H1 (cell line): ENCODE measurements around the gene MYOG. TPM values are rescaled to one million over a fixed set of nuclear protein-coding genes. Genes with fewer than 3 reads are reported as not detected.

Experiments used
- CTCF ChIA-PET: fragments of 300-600 bp; sonication (Branson Sonifier 250); formaldehyde crosslinking; loops from one replicate; lab custom pipeline; 2021; ENCODE audit not compliant: partially characterized antibody; lab: Charles Lee
- POLR2A ChIA-PET: fragments of 300-600 bp; sonication (Branson Sonifier 250); formaldehyde crosslinking; loops from one replicate; lab custom pipeline; 2021; ENCODE audit warnings: inconsistent platforms; ENCODE audit not compliant: partially characterized antibody; lab: Charles Lee
- DNase-seq, 2 experiments: peaks; one replicate each; pipeline versions ENCODE4 v3.0.0 to v3.0.0-alpha.2; 2010 to 2022; ENCODE audit warnings: low spot score in 2 of 2, low read depth in 1 of 2, mixed read lengths in 1 of 2
- FAIRE-seq: peaks from 2 replicates; lab custom pipeline; 2011; peaks lifted over from hg19 to GRCh38; lab: Jason Lieb, UNC
- H2AFZ ChIP-seq: 2 replicates; pipeline ENCODE4 v1.8.1; 2012; ENCODE audit warnings: low read length, inconsistent platforms
- H2AK5ac ChIP-seq: 2 replicates; pipeline ENCODE4 v1.6.1; 2013; ENCODE audit warnings: low read depth, low read length
- H2BK120ac ChIP-seq: replicated peaks from 2 replicates; pipeline ENCODE3; 2013; ENCODE audit warnings: low read depth, low read length, inconsistent platforms
- H2BK12ac ChIP-seq: 2 replicates; pipeline ENCODE4 v1.6.1; 2013; ENCODE audit warnings: low read depth, low read length
- H2BK15ac ChIP-seq: 2 replicates; pipeline ENCODE4 v1.6.1; 2013; ENCODE audit warnings: low read length
- H2BK20ac ChIP-seq: 2 replicates; pipeline ENCODE4 v1.6.1; 2013; ENCODE audit warnings: low read length
- H2BK5ac ChIP-seq: 2 replicates; pipeline ENCODE4 v1.6.1; 2013; ENCODE audit warnings: low read depth, low read length
- H3K14ac ChIP-seq: 2 replicates; pipeline ENCODE4 v1.6.1; 2013; ENCODE audit warnings: inconsistent platforms; ENCODE audit not compliant: insufficient read length
- H3K18ac ChIP-seq: 2 replicates; pipeline ENCODE4 v1.6.1; 2013; ENCODE audit warnings: low read length; ENCODE audit errors: extremely low read depth
- H3K23ac ChIP-seq: 2 replicates; pipeline ENCODE4 v1.6.1; 2013; ENCODE audit warnings: inconsistent platforms; ENCODE audit not compliant: insufficient read length
- H3K23me2 ChIP-seq: 2 replicates; pipeline ENCODE4 v1.6.1; 2013; ENCODE audit warnings: low read depth, low read length
- H3K27ac ChIP-seq: 2 replicates; pipeline ENCODE4 v1.6.1; 2011; ENCODE audit warnings: low read depth, low read length, inconsistent platforms
- H3K27me3 ChIP-seq, 4 experiments: replicated peaks in 1 of 4; 1 replicate in 1 of 4; 2 replicates in 3 of 4; pipeline versions ENCODE4 v1.6.1 to v1.8.1; 2011 to 2013; ENCODE audit warnings: low read length in 3 of 4, mild to moderate bottlenecking in 3 of 4, inconsistent platforms in 2 of 4, mixed read lengths in 2 of 4, moderate library complexity in 1 of 4; ENCODE audit not compliant: control insufficient read depth in 3 of 4, insufficient read depth in 3 of 4; ENCODE audit errors: extremely low read depth in 1 of 4
- H3K36me3 ChIP-seq, 4 experiments: 2 replicates each; pipeline versions ENCODE4 v1.6.1 to v1.8.1; 2011 to 2013; ENCODE audit warnings: mild to moderate bottlenecking in 4 of 4, low read length in 3 of 4, moderate library complexity in 2 of 4, control low read depth in 1 of 4, inconsistent platforms in 1 of 4; ENCODE audit not compliant: insufficient read depth in 4 of 4, control insufficient read depth in 2 of 4
- H3K4ac ChIP-seq: replicated peaks from 2 replicates; pipeline ENCODE3; 2013; ENCODE audit warnings: low read length, low read depth, mixed read lengths, inconsistent platforms; ENCODE audit not compliant: insufficient read length
- H3K4me1 ChIP-seq, 4 experiments: replicated peaks in 1 of 4; 1 replicate in 1 of 4; 2 replicates in 3 of 4; pipeline versions ENCODE4 v1.6.1 to v1.8.1; 2011 to 2013; ENCODE audit warnings: low read length in 3 of 4, inconsistent platforms in 2 of 4, mixed read lengths in 1 of 4; ENCODE audit not compliant: insufficient read depth in 4 of 4, control insufficient read depth in 3 of 4
- H3K4me2 ChIP-seq, 2 experiments: 2 replicates each; pipeline versions ENCODE4 v1.6.1 to v1.8.1; 2011 to 2013; ENCODE audit warnings: low read depth in 2 of 2, low read length in 2 of 2, control low read depth in 1 of 2, inconsistent platforms in 1 of 2, mild to moderate bottlenecking in 1 of 2; ENCODE audit not compliant: insufficient read depth in 1 of 2
- H3K4me3 ChIP-seq, 4 experiments: fragments of 200-600, 300-600 bp in 1 of 4; sonication (generic), shearing (Covaris generic), sonication (Bioruptor Twin) in 1 of 4; 2 replicates each; pipeline versions ENCODE4 v1.5.1 to v1.8.1; 2011 to 2016; ENCODE audit warnings: low read length in 4 of 4, low read depth in 3 of 4, control low read depth in 2 of 4, inconsistent platforms in 2 of 4, mild to moderate bottlenecking in 2 of 4, mixed read lengths in 1 of 4, moderate library complexity in 1 of 4; ENCODE audit not compliant: insufficient read depth in 2 of 4; ENCODE audit errors: extremely low read depth in 1 of 4
- H3K56ac ChIP-seq: replicated peaks from 2 replicates; pipeline ENCODE3; 2013; ENCODE audit warnings: low read depth, mild to moderate bottlenecking, mixed read lengths, low read length, inconsistent platforms; ENCODE audit not compliant: insufficient read length
- H3K79me1 ChIP-seq: 2 replicates; pipeline ENCODE4 v1.6.1; 2013; ENCODE audit warnings: low read depth, low read length, control low read depth
- H3K79me2 ChIP-seq, 2 experiments: 2 replicates each; pipeline versions ENCODE4 v1.6.1 to v1.8.1; 2012 to 2013; ENCODE audit warnings: low read length in 2 of 2, mild to moderate bottlenecking in 2 of 2, inconsistent platforms in 1 of 2; ENCODE audit not compliant: insufficient read depth in 2 of 2, control insufficient read depth in 1 of 2
- H3K9ac ChIP-seq, 4 experiments: replicated peaks in 1 of 4; 1 replicate in 1 of 4; 2 replicates in 3 of 4; pipeline versions ENCODE4 v1.6.1 to v1.8.1; 2011 to 2013; ENCODE audit warnings: low read depth in 3 of 4, low read length in 3 of 4, control low read depth in 2 of 4, mild to moderate bottlenecking in 2 of 4, moderate library complexity in 2 of 4, inconsistent platforms in 1 of 4; ENCODE audit errors: extremely low read depth in 1 of 4
- H3K9me3 ChIP-seq, 2 experiments: 2 replicates each; pipeline versions ENCODE4 v1.6.1 to v1.8.1; 2012 to 2013; ENCODE audit warnings: mild to moderate bottlenecking in 2 of 2, moderate library complexity in 2 of 2, control low read depth in 1 of 2, inconsistent platforms in 1 of 2, low read depth in 1 of 2, low read length in 1 of 2, mixed read lengths in 1 of 2; ENCODE audit not compliant: insufficient read depth in 2 of 2
- H4K20me1 ChIP-seq, 2 experiments: replicated peaks in 1 of 2; 2 replicates each; pipeline versions ENCODE3 to v1.8.1; 2011 to 2013; ENCODE audit warnings: inconsistent platforms in 2 of 2, low read length in 2 of 2, mild to moderate bottlenecking in 1 of 2; ENCODE audit not compliant: insufficient read depth in 2 of 2, control insufficient read depth in 1 of 2
- H4K5ac ChIP-seq: 2 replicates; pipeline ENCODE4 v1.6.1; 2013; ENCODE audit warnings: low read length, low read depth, mixed read lengths, inconsistent platforms; ENCODE audit not compliant: insufficient read length
- H4K8ac ChIP-seq: 2 replicates; pipeline ENCODE4 v1.8.0; 2013; ENCODE audit warnings: mild to moderate bottlenecking, moderate library complexity, low read length, inconsistent platforms; ENCODE audit not compliant: insufficient read depth; ENCODE audit errors: extremely low read depth
- H4K91ac ChIP-seq: replicated peaks from 2 replicates; pipeline ENCODE3; 2013; ENCODE audit warnings: low read length, mixed read lengths, inconsistent platforms; ENCODE audit not compliant: insufficient read length
- BRCA1 ChIP-seq: IDR thresholded peaks from 2 replicates; pipeline ENCODE4 v1.6.1; 2012; ENCODE audit warnings: low read depth, low read length, improper control_type of control experiment
- E2F6 ChIP-seq: IDR thresholded peaks from 2 replicates; pipeline ENCODE4 v1.6.1; 2012; ENCODE audit warnings: inconsistent platforms
- JUND ChIP-seq: IDR thresholded peaks from 2 replicates; pipeline ENCODE4 v1.6.1; 2011; ENCODE audit warnings: mild to moderate bottlenecking, improper control_type of control experiment, low read length
- NANOG ChIP-seq: IDR thresholded peaks from 2 replicates; pipeline ENCODE4 v1.6.1; 2011; ENCODE audit warnings: low read length, low read depth, mild to moderate bottlenecking, inconsistent platforms; ENCODE audit not compliant: insufficient read depth, poor library complexity, severe bottlenecking
- NRF1 ChIP-seq: IDR thresholded peaks from 2 replicates; pipeline ENCODE4 v1.6.1; 2011; ENCODE audit warnings: mild to moderate bottlenecking, low read depth, low read length, improper control_type of control experiment
- POLR2AphosphoS5 ChIP-seq: IDR thresholded peaks from 2 replicates; pipeline ENCODE4 v1.6.1; 2011; ENCODE audit warnings: low read depth, low read length
- RXRA ChIP-seq: IDR thresholded peaks from 2 replicates; pipeline ENCODE4 v1.6.1; 2011; ENCODE audit warnings: low read depth, mild to moderate bottlenecking, low read length, moderate library complexity; ENCODE audit not compliant: insufficient read depth
- SP1 ChIP-seq: IDR thresholded peaks from 2 replicates; pipeline ENCODE4 v1.6.1; 2011; ENCODE audit warnings: low read depth, low read length
- SP2 ChIP-seq: IDR thresholded peaks from 2 replicates; pipeline ENCODE4 v1.6.1; 2012; ENCODE audit warnings: mild to moderate bottlenecking, low read length, inconsistent platforms
- SRF ChIP-seq: IDR thresholded peaks from 2 replicates; pipeline ENCODE4 v1.6.1; 2011; ENCODE audit warnings: mild to moderate bottlenecking, low read depth, low read length, moderate library complexity
- WGBS, 2 experiments: shearing (Covaris generic) in 1 of 2; methylation state at CpG; one replicate each; pipeline versions ENCODE4 v1.1.6 to v1.1.7; 2013 to 2015; ENCODE audit warnings: low lambda C conversion rate in 2 of 2, mixed read lengths in 2 of 2, inconsistent platforms in 1 of 2, low coverage in 1 of 2, missing lambda C conversion rate in 1 of 2; ENCODE audit not compliant: insufficient replicate concordance in 2 of 2, insufficient coverage in 1 of 2, insufficient read length in 1 of 2; ENCODE audit errors: extremely low coverage in 1 of 2, missing lambda C conversion rate in 1 of 2; 5-methylcytosine and 5-hydroxymethylcytosine counted together
- polyA plus RNA-seq, 7 experiments: library from polyadenylated mRNA; depleted of rRNA in 3 of 7; stranded (reverse) in 5 of 7; unstranded in 2 of 7; fragments of >200 nt in 5 of 7; fragments of 200-250 nt in 2 of 7; gene quantifications; 1 replicate in 5 of 7; 2 replicates in 1 of 7; 4 replicates in 1 of 7; pipeline versions ENCODE4 v1.2.1 to v1.2.3, GENCODE V29; 2011 to 2013; ENCODE audit warnings: missing spikeins in 2 of 7, mixed read lengths in 2 of 7
- total RNA-seq: library from RNA; stranded (reverse); fragmentation: NEBNext Ultra II Directional; extraction: Animal tissue kit (Norgen Biotek cat#: 25700); gene quantifications from 2 replicates; pipeline ENCODE4 v1.2.1, GENCODE V29; 2021

Gene MYOG
- total and polyA plus RNA-seq, 2 of the 8 experiments (the other 6 are each of a cell fraction or from before 2014, with no cell fraction given): not detected

DNA sequence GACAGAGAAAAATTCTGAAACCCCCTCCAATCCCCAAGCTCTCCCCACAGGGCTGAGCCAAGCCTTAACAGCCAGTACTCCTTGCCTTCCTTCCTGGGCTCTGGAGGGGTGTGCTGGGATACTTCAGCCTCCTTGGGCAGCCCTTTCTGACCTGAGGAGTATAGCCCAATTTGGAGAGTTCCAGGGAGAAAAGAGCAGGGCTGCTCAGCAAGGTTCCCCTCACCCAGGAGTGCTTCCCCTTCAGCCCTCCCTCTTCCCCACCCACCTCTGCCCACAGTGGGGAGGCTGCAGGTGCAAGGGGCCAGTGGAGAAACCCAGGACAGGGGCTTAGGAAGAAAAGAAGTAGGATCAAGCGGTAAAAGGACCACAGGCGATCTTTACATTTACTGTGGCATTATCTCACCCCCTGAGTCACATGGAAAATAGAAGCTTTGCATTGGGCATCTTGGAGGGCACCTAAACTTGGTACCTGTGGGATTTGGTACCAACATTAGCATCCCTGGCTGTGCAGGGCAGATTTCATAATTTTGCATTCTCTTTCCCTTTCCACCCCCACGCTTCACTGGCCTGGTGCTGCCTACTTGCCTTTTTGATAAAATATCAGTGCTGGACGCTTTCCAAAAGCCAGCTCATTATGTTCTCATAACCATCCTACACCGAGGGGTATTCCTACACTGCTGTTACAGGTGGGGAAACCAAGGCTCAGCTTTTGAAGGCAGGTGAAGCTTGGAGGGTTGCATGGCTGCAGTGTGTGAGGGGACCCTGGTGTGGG is 38.9 kb upstream of the MYOG start:
- peaks cover 2% of the 10 kb centered on the region; the same call in 1 of the 2 replicates for H3K23me2 ChIP-seq
- FAIRE-seq (no peak), DNase-seq (peak in 1 of 2 experiments; percentile 37)
- H2AFZ ChIP-seq: no peak overlapping the region
- H3K4me1 ChIP-seq: peaks cover 3 to 22% (median 13%) of the 10 kb centered on the region in 4 experiments
- no peak overlapping the region for H3K18ac ChIP-seq
- no peak overlapping the region for H4K5ac ChIP-seq
- H4K8ac ChIP-seq: no peak overlapping the region
- H3K27me3 ChIP-seq: peaks cover 5 to 32% (median 17%) of the 10 kb centered on the region in 4 experiments
- no peak overlapping the region for H4K91ac ChIP-seq
- no peak overlapping the region for H2BK5ac ChIP-seq
- H2BK15ac ChIP-seq: no peak overlapping the region
- H3K36me3 ChIP-seq: no peaks in the 10 kb centered on the region
- H3K23ac ChIP-seq: no peak overlapping the region
- H3K9me3 ChIP-seq: no peaks in the 10 kb centered on the region
- H2BK20ac ChIP-seq: no peak overlapping the region
- H3K4me3 ChIP-seq: no peak overlapping the region
- H2BK120ac ChIP-seq: no peak overlapping the region
- no peak overlapping the region for H3K27ac ChIP-seq
- ChIA-PET POLR2A (interaction anchor here (0.7 to 2.1 kb wide), 3 partner anchors 10 to 42 kb away, joined by 3 to 5 read pairs (median 3); no protein-coding TSS in a partner anchor), CTCF (interaction anchor here (0.9 to 49.1 kb wide), 16 partner anchors 7 to 144 kb away, joined by 3 to 1071 read pairs (median 15); partner anchors contain the start of genes MYBPH, MYOG and PPFIA4)
- no peaks in the 10 kb centered on the region for H3K79me2 ChIP-seq
- no peak overlapping the region for H3K14ac ChIP-seq
- no peaks in the 10 kb centered on the region for H4K20me1 ChIP-seq
- no peak overlapping the region for H2BK12ac ChIP-seq
- no peak overlapping the region for H3K4ac ChIP-seq
- H3K9ac ChIP-seq: no peak overlapping the region; a peak in 1 of 7 replicates
- H3K56ac ChIP-seq: no peak overlapping the region
- no peak overlapping the region for H2AK5ac ChIP-seq
- H3K79me1 ChIP-seq: no peaks in the 10 kb centered on the region
- WGBS, 2 experiments: 82% methylated on average over 5 of the region's 5 CpGs; no CpG with 5 or more reads in 1 of the 2 experiments
- no peak overlapping the region for H3K4me2 ChIP-seq
- TF ChIP-seq SP1 (no peak), POLR2AphosphoS5 (no peak), E2F6 (no peak), NANOG (no peak), BRCA1 (no peak), JUND (no peak), SRF (no peak), NRF1 (no peak), SP2 (no peak), RXRA (no peak)
